Pancreas (tissue), 10 donors: ENCODE measurements around the gene MAGI1. TPM values are rescaled to one million over a fixed set of nuclear protein-coding genes. Genes with fewer than 3 reads are reported as not detected.
"Not testable (repeated sequence)": the region's sequence is repeated elsewhere in the genome, so short reads cannot be mapped to it uniquely, and the experiment has no call there.

Source experiments
- ATAC-seq, 4 donors: fragments of 200-7000 bp; cut with Tn5 transposase; one replicate each; pipeline versions ENCODE4 v1.8.0 to v1.9.1; 2020; ENCODE audit warnings: mild to moderate bottlenecking in 4 of 4, moderate library complexity in 4 of 4
- DNase-seq, 6 donors: peaks; one replicate each; pipeline ENCODE4 v3.0.0-alpha.2; 2020
- FAIRE-seq: peaks from 2 replicates; lab custom pipeline; 2012; peaks lifted over from hg19 to GRCh38; lab: Jason Lieb, UNC
- H3K27ac ChIP-seq, 4 donors: fragments of 200-600 bp; sonication (generic); 1 replicate in 3 of 4; 2 replicates in 1 of 4; pipeline versions ENCODE4 v1.5.0 to v1.8.0; 2020
- H3K27me3 ChIP-seq, 4 donors: fragments of 200-600 bp; one replicate each; pipeline ENCODE4 v1.8.0; 2021
- H3K36me3 ChIP-seq, 3 donors: fragments of 200-600 bp; sonication (generic) in 1 of 3; one replicate each; pipeline versions ENCODE4 v1.5.0 to v1.8.0; 2020 to 2021
- H3K4me1 ChIP-seq, 3 donors: fragments of 200-600 bp; one replicate each; pipeline ENCODE4 v1.8.0; 2021
- H3K4me3 ChIP-seq, 4 donors: fragments of 200-600 bp; sonication (generic) in 2 of 4; one replicate each; pipeline versions ENCODE4 v1.5.0 to v1.8.0; 2020 to 2021
- H3K9me3 ChIP-seq, 4 donors: fragments of 200-600 bp; one replicate each; pipeline ENCODE4 v1.8.0; 2021
- CTCF ChIP-seq, 4 donors: fragments of 200-600 bp; sonication (generic) in 3 of 4; IDR thresholded peaks; one replicate each; pipeline versions ENCODE4 v1.5.0 to v1.8.0; 2021; ENCODE audit warnings: antibody characterized with exemption in 4 of 4
- WGBS, 2 donors: extraction: QIAGEN DNeasy Blood & Tissue Kit; methylation state at CpG; one replicate each; pipeline ENCODE4 v1.1.7; 2013; 5-methylcytosine and 5-hydroxymethylcytosine counted together
- intact Hi-C, 3 donors: fragments of 100-400 bp; cut with DNase I; formaldehyde crosslinking; loops; one replicate each; pipeline versions ENCODE4 v1.11.1 to v1.14.2; 2022
- polyA plus RNA-seq, 2 donors: library from polyadenylated mRNA; stranded (reverse); fragments of 200-250 nt; gene quantifications; one replicate each; pipeline ENCODE4 v1.2.3, GENCODE V29; 2013
- total RNA-seq, 6 donors: library from RNA; stranded (reverse); fragmentation: NEBNext Ultra II Directional in 4 of 6; extraction: Animal tissue kit (Norgen Biotek cat#: 25700) in 4 of 6; gene quantifications; one replicate each; pipeline versions ENCODE4 v1.2.1 to v1.2.4, GENCODE V29; 2021 to 2023
- donor health status: healthy with polysubstance abuse.
- donor health status: DM: no; HTN: no; CAD: no; lungs with moderate emphysema.
- donor health status: DM: no; HTN: no; CAD: no.
- donor health status: control.
- donor health status: control.
- donor health status: Bipolar disorder and iron deficiency.
- donor health status: DM: yes; HTN: yes; CAD: no.
- donor health status: DM: no; HTN: no; CAD: no.
- donor health status: DM: no; HTN: no; CAD: no.
- donor health status: DM: yes; HTN: yes; CAD: no.

Gene MAGI1
- total and polyA plus RNA-seq, 8 donors, result 19.7 to 45.1 (median 28.0) TPM

GRCh38 chr3:65728138-65728537 is 310.6 kb downstream of the MAGI1 start:
- Histone ChIP-seq H3K27me3 (no peaks in the 10 kb centered on the region), H3K4me3 (no peak overlapping the region), H3K9me3 (no peaks in the 10 kb centered on the region), H3K36me3 (no peaks in the 10 kb centered on the region), H3K27ac (no peak overlapping the region), H3K4me1 (peaks cover 3 to 8% (median 6%) of the 10 kb centered on the region in 3 donors)
- intact Hi-C loops, result no loop called here
- FAIRE-seq (no peak), DNase-seq (no peak), ATAC-seq (no peak)
- TF ChIP-seq CTCF (IDR thresholded peaks at IDR 0.05), result no peak
- WGBS, 2 donors, result 77 to 84% methylated on average over 2 of the region's 2 CpGs

- intact Hi-C loops, result no loop called here
- Histone ChIP-seq H3K4me3 (no peak overlapping the region), H3K27ac (no peak overlapping the region), H3K36me3 (no peaks in the 10 kb centered on the region), H3K4me1 (no peaks in the 10 kb centered on the region), H3K27me3 (no peaks in the 10 kb centered on the region), H3K9me3 (no peaks in the 10 kb centered on the region)
- TF ChIP-seq CTCF (IDR thresholded peaks at IDR 0.05), result no peak
- no peak for FAIRE-seq
- ATAC-seq, result no peak
- no peak for DNase-seq
- WGBS, 2 donors, result 61 to 69% methylated on average over 1 of the region's 1 CpG
Observed at GRCh38 chr3:65723985-65724384, 314.7 kb downstream of the MAGI1 start.

GRCh38 chr3:65723011-65723410 is 315.7 kb downstream of the MAGI1 start:
- Histone ChIP-seq H3K9me3 (no peaks in the 10 kb centered on the region), H3K4me3 (no peak overlapping the region), H3K27me3 (no peaks in the 10 kb centered on the region), H3K36me3 (no peaks in the 10 kb centered on the region), H3K27ac (no peak overlapping the region), H3K4me1 (no peaks in the 10 kb centered on the region)
- no peak for ATAC-seq
- intact Hi-C loops, result no loop called here
- DNase-seq, result no peak
- no peak for FAIRE-seq
- TF ChIP-seq CTCF (IDR thresholded peaks at IDR 0.05), result no peak
- WGBS, 2 donors, result 91% methylated on average over 3 of the region's 3 CpGs

- Histone ChIP-seq H3K4me1 (no peaks in the 10 kb centered on the region), H3K9me3 (no peaks in the 10 kb centered on the region), H3K27ac (no peak overlapping the region), H3K4me3 (no peak overlapping the region), H3K27me3 (no peaks in the 10 kb centered on the region), H3K36me3 (no peaks in the 10 kb centered on the region)
- TF ChIP-seq CTCF (IDR thresholded peaks at IDR 0.05), result no peak
- no peak for FAIRE-seq
- no peak for ATAC-seq
- no peak for DNase-seq
- WGBS, 2 donors, result 91 to 97% methylated on average over 4 of the region's 4 CpGs
- intact Hi-C loops, result no loop called here
Observed at GRCh38 chr3:65720989-65721737, 317.6 kb downstream of the MAGI1 start.

GRCh38 chr3:65719639-65720038 is 319.1 kb downstream of the MAGI1 start:
- FAIRE-seq, ATAC-seq, H3K36me3 ChIP-seq, intact Hi-C loops, H3K4me3 ChIP-seq, H3K27me3 ChIP-seq, H3K4me1 ChIP-seq, H3K9me3 ChIP-seq, H3K27ac ChIP-seq, DNase-seq: not testable (repeated sequence)
- 96 to 100% methylated on average over 1 of the region's 1 CpG for WGBS, 2 donors
